GM21619 (cell line): ENCODE measurements around the gene PITPNC1.
A peak's percentile ranks its signal among the peaks of the same experiment; 100 is the strongest.
"Not testable (repeated sequence)": the region's sequence is repeated elsewhere in the genome, so short reads cannot be mapped to it uniquely, and the experiment has no call there.

Experiments
- ATAC-seq: cut with Tn5 transposase; IDR thresholded peaks from one replicate; pipeline ENCODE4 v1.9.1; 2021; ENCODE audit not compliant: unreplicated experiment

PITPNC1 gene

GRCh38 chr17:67712375-67712774 lies 335.3 kb downstream of the PITPNC1 start:
- no peak for ATAC-seq

- ATAC-seq, result no peak
Observed at GRCh38 chr17:67713169-67713568, 336.1 kb downstream of the PITPNC1 start.

- ATAC-seq, result no peak
Observed at GRCh38 chr17:67716405-67716798, 339.3 kb downstream of the PITPNC1 start.

GRCh38 chr17:67717192-67717623 lies 340.1 kb downstream of the PITPNC1 start:
- ATAC-seq, result no peak

GRCh38 chr17:67717624-67718324 lies 340.7 kb downstream of the PITPNC1 start, which contains the start of gene NOL11:
TSS of gene NOL11 (plus strand) at chr17:67717936. CDS start at chr17:67717948, 12 bp downstream.
- peak; percentile 95 for ATAC-seq

GRCh38 chr17:67718325-67718941 lies 341.4 kb downstream of the PITPNC1 start:
- no peak for ATAC-seq

GRCh38 chr17:67725373-67725791 lies 348.3 kb downstream of the PITPNC1 start:
- ATAC-seq, result no peak

- no peak for ATAC-seq
Observed at GRCh38 chr17:67725807-67726206, 348.7 kb downstream of the PITPNC1 start.

- ATAC-seq, result not testable (repeated sequence)
Observed at GRCh38 chr17:67727152-67728039, 350.3 kb downstream of the PITPNC1 start.

GRCh38 chr17:67729903-67730302 lies 352.8 kb downstream of the PITPNC1 start:
- no peak for ATAC-seq

GRCh38 chr17:67730731-67731130 lies 353.6 kb downstream of the PITPNC1 start:
- ATAC-seq, result no peak

GRCh38 chr17:67733449-67733848 lies 356.4 kb downstream of the PITPNC1 start:
- ATAC-seq, result no peak

GRCh38 chr17:67737145-67737544 lies 360.1 kb downstream of the PITPNC1 start:
- no peak for ATAC-seq

- no peak for ATAC-seq
Observed at GRCh38 chr17:67742025-67742424, 364.9 kb downstream of the PITPNC1 start.
